ENCODE results near the gene TECTA. TPM values are rescaled to one million over a fixed set of nuclear protein-coding genes. Genes with fewer than 3 reads are reported as not detected.

The TECTA gene
- total RNA-seq, 1 donor from 2014 or later = 0.94 TPM

- no peak overlapping the region for H3K4me3 Mint-ChIP-seq (ENCODE audit: unreplicated experiment)
- peaks cover 33% of the 10 kb centered on the region for H3K36me3 Mint-ChIP-seq (ENCODE audit: unreplicated experiment)
- H3K9me3 Mint-ChIP-seq (ENCODE audit: unreplicated experiment) = no peaks in the 10 kb centered on the region
- peaks cover 3% of the 10 kb centered on the region for H3K4me1 Mint-ChIP-seq (ENCODE audit: unreplicated experiment)
- no peaks in the 10 kb centered on the region for H3K27me3 Mint-ChIP-seq (ENCODE audit: unreplicated experiment)
- no peak for DNase-seq (ENCODE audit: extremely low spot score, unreplicated experiment)
- no peak for TF ChIP-seq CTCF (IDR thresholded peaks at IDR 0.05)
- no peak overlapping the region for H3K27ac Mint-ChIP-seq (ENCODE audit: unreplicated experiment)
Measured at GRCh38 chr11:121089566-121089965, 11.5 kb upstream of the TECTA start.

- no peak for DNase-seq (ENCODE audit: extremely low spot score, unreplicated experiment)
- Mint-ChIP-seq H3K4me1 (ENCODE audit: unreplicated experiment) (peaks cover 3% of the 10 kb centered on the region), H3K9me3 (ENCODE audit: unreplicated experiment) (no peaks in the 10 kb centered on the region), H3K36me3 (ENCODE audit: unreplicated experiment) (peaks cover 33% of the 10 kb centered on the region), H3K27ac (ENCODE audit: unreplicated experiment) (no peak overlapping the region), H3K27me3 (ENCODE audit: unreplicated experiment) (no peaks in the 10 kb centered on the region), H3K4me3 (ENCODE audit: unreplicated experiment) (no peak overlapping the region)
- no peak for TF ChIP-seq CTCF (IDR thresholded peaks at IDR 0.05)
Measured at GRCh38 chr11:121090145-121090721, 10.8 kb upstream of the TECTA start.

GRCh38 chr11:121091492-121092152 is 9.4 kb upstream of the TECTA start:
- no peak for DNase-seq (ENCODE audit: extremely low spot score, unreplicated experiment)
- Mint-ChIP-seq H3K36me3 (ENCODE audit: unreplicated experiment) (peaks cover 25% of the 10 kb centered on the region), H3K9me3 (ENCODE audit: unreplicated experiment) (no peaks in the 10 kb centered on the region), H3K27ac (ENCODE audit: unreplicated experiment) (no peak overlapping the region), H3K27me3 (ENCODE audit: unreplicated experiment) (no peaks in the 10 kb centered on the region), H3K4me3 (ENCODE audit: unreplicated experiment) (no peak overlapping the region), H3K4me1 (ENCODE audit: unreplicated experiment) (peaks cover 1% of the 10 kb centered on the region)
- TF ChIP-seq CTCF (IDR thresholded peaks at IDR 0.05) = no peak

GRCh38 chr11:121095561-121095960 is 5.5 kb upstream of the TECTA start:
- peaks cover 5% of the 10 kb centered on the region for H3K36me3 Mint-ChIP-seq (ENCODE audit: unreplicated experiment)

More at GRCh38 chr11:121095561-121095960, 5.5 kb upstream of the TECTA start:
- Mint-ChIP-seq H3K27me3 (ENCODE audit: unreplicated experiment) (no peaks in the 10 kb centered on the region), H3K9me3 (ENCODE audit: unreplicated experiment) (no peaks in the 10 kb centered on the region), H3K4me3 (ENCODE audit: unreplicated experiment) (no peak overlapping the region), H3K4me1 (ENCODE audit: unreplicated experiment) (peaks cover 12% of the 10 kb centered on the region), H3K27ac (ENCODE audit: unreplicated experiment) (no peak overlapping the region)
- TF ChIP-seq CTCF (IDR thresholded peaks at IDR 0.05) = no peak
- DNase-seq (ENCODE audit: extremely low spot score, unreplicated experiment) = no peak

All from osteocyte (in vitro differentiated cells).